DMS114 treated with DMSO at 0.1 percent for 48 hours (cell line): ENCODE results near the gene NT5DC3.
"Not testable (repeated sequence)": the region's sequence is repeated elsewhere in the genome, so short reads cannot be mapped to it uniquely, and the experiment has no call there.

ENCODE experiments used
- DNase-seq: peaks from one replicate; lab custom pipeline; 2025; ENCODE audit not compliant: unreplicated experiment; lab: John Stamatoyannopoulos, UW

NT5DC3 gene

DNA sequence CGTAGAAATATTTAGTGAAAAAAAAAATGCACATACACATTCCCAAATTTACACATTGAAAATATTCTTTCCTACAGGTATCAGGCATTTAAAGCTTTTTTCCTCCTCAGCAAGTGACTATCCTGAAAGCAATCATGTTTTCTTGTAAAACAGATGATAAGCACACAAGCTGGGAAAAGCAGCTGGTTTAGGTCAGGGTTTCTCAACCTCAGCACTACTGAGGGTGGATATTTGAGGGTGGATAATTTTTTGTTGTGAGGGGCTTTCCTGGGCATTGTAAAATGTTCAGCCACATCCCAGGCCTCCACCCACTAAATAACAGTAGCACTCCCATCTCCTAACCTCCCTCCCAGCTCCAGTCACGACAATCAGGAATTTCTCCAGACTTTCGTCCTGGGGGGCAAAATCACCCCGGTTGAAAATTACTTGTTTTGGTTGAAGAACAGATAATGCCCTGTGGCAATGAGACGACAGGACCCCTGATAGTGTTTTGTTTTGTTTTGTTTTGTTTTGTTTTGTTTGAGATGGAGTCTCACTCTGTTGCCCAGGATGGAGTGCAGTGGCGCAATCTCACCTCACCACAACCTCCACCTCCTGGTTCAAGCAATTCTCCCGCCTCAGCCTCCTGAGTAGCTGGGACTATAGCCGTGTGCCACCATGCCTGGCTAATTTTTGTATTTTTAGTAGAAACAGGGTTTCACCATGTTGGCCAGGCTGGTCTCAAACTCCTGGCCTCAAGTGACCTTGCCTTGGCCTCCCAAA is 15.0 kb upstream of the NT5DC3 start:
- DNase-seq: no peak

GRCh38 chr12:103855036-103855712 is 14.1 kb upstream of the NT5DC3 start:
- no peak for DNase-seq

- DNase-seq: no peak
Observed at GRCh38 chr12:103854372-103854973, 13.4 kb upstream of the NT5DC3 start.

- no peak for DNase-seq
Observed at GRCh38 chr12:103852498-103852997, 11.5 kb upstream of the NT5DC3 start.

DNA sequence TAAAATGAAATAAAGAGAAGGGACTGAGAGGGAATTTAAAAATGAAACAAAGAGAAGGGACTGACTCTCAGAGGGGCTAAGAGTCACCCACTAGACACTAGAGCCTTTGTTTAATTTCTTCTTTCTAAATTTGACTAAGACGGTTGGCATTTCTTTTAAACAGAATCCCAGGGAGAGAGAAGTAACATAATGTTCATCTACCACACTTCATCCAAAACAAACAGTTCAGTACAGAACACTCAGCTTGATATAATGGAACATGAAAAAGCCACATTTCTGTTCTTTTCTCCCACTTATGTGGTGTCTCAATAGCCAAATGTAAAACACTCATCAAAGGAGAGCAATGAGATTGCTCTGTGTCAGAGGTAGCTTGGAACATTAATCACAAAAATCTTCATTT is 10.1 kb upstream of the NT5DC3 start:
- no peak for DNase-seq

DNA sequence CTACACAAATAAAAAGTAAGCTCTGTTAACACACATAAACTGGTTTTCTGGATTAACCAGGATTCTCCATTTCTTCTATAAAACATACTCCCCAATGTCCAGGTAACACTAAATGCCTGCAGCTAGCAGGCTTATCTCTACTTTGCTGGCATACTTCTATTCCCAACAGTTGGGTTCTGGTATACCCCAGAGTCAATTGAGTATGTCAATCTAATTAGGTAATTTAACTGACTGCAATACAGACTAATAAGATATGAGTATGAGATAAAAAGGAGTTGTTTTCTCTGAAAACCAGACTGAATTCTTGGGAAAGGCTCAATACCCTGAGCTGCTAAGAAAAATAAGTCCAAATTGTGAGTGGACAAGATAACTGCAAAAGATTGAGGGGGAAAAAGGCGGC is 9.4 kb upstream of the NT5DC3 start:
- no peak for DNase-seq

DNA sequence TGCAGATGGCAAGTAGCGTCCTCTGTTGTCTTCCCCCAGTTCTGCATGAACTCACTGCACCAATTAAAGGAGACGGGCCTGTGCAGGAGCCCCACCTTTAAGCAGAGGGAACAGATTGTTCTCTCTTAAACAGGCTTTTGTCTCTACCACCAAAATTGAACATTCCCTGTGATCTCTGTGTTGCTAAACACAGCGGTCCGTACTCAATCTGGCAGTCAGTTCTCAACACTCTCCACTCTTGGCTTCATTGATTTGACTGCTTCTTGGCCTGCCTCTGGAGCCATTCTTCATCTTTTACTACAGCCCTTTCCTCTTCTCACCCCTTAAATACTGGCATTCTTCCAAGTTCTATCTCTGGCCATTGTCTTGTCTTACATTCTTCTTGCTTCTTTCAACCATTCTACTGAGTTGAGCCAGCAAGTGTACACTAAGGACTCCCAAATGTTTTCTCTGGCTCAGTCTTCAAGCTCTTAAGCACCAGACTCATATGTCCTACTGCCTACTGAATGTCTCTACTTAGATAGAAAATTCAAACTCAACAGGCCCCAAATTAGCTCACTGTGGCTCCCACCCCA is 8.0 kb upstream of the NT5DC3 start:
- no peak for DNase-seq

GRCh38 chr12:103848143-103848542 is 7.1 kb upstream of the NT5DC3 start:
- no peak for DNase-seq

DNA sequence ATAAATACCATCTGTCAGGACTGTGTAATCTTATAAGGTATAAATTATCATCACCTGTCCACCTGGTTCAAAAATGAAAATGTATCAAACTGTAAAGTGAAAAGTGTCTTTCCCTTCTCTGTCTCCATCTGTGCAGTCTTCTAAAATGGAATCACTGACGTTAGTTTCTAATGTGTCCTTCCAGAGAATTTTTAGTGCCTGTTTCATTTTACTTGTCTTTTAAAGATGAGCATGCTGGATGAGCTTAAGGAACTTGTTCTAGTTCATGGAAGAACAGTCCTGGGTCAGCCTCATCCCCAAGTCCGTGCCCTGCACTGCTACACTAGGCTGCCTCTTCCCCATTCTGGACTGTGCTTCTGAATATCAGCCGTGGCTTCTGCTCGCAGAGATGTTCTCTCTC is 5.4 kb upstream of the NT5DC3 start:
- DNase-seq: no peak

DNA sequence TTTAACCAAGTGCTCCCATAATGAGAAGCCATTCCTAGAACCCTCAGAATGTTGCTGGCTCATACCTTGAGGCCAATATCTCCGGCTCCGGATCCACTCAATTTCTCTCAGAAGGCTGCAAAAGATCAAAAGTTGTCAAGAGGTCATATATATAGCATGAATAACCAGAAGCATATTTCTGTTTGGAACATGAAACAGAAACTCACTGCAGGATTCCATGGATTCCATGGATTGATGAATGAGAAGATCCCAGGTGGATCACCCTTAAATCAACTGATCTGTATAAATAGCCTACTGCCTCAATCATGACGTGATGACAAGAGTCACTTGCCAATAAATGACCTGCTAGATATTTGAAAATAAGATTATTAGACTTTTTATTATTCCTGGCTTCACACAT is 3.3 kb upstream of the NT5DC3 start:
- no peak for DNase-seq

DNA sequence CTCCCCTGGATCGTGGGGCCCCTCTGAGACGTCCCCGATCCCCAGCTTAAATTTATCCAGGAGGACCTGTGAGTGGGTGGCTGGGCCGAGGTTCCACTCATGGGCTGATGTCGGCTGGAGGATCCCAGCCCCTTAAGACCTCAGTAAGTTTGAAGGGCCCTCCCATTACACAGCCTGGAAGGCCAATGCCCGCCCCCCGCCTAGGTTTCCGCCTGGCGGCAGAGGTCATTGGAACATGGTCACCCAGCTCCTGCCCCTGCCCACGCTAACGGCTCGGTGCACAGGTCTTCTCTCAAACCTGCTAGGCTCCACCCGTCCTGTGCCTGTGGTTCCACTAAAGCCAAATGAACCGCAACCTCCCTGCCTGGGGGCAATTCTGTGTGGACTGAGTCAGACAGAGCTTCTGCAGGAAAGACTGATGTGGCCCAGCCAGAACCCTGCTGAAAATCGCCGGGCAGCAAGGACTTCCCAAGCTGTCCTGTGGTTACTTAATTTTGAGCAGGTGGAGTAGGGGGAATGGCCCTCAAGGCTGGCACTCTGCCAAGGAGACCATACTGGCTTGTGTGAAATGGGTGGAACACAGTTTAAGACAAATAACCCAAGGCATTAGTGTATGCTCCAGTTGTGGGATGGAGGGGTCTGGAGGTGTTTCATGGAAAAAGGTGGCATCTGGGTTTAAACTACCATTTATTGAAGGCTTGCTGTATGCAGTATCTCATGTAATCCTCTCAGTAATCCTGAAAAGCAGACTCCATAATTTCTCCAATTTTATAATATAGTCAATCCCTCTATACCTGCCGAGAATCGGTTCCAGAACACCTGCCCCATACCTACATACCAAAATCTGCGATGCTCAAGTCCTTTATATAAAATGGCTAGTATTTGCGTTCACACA is 903 bp upstream of the NT5DC3 start:
- no peak for DNase-seq

GRCh38 chr12:103840462-103840875 is 565 bp downstream of the NT5DC3 start:
- DNase-seq: no peak

- DNase-seq: no peak
Observed at GRCh38 chr12:103839609-103840461, 1.2 kb downstream of the NT5DC3 start.

DNA sequence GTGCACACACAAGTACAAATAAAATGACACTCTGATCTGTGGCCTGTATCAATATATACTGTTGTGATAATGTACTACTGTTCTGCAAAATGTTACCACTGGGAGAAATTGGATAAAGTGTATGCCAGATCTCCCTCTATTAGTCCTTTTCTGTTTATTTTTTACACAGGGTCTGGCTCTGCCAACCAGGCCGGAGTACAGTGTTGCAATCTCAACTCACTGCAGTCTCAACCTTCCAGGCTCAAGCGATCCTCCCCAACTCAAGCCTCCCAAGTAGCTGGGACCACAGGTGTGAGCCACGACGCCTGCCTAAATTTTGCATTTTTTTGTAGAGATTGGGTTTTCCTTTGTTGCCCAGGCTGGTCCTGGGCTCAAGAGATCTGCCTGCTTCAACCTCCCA is 1.9 kb downstream of the NT5DC3 start:
- no peak for DNase-seq

DNA sequence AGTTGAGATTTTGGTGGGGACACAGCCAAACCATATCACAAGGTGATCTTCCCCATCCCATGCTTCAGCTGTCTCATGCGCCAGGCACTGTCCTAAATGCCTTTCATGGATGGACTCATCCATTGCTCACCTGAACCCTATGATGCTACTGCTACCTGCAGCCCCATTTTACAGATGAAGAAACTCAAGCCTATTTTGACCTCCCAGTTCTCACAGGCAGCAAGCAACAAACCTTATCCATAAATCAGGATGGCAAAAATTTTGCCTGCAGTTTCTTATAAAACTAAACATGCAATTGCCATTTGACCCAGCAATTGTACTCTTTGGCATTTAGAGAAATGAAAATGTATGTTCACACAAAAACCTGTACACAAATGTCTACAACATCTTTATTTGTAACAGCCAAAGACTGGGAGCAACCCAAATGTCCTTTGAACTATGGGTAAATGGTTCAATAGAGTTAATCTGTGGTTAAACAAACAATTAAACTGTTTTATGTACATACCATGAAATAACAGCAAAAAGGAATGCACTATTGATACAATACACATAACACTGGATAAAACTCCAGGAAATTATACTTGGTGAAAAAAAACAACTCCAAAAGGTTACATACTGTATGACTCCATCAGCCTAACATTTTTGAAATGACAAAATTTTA is 2.6 kb downstream of the NT5DC3 start:
- no peak for DNase-seq

DNA sequence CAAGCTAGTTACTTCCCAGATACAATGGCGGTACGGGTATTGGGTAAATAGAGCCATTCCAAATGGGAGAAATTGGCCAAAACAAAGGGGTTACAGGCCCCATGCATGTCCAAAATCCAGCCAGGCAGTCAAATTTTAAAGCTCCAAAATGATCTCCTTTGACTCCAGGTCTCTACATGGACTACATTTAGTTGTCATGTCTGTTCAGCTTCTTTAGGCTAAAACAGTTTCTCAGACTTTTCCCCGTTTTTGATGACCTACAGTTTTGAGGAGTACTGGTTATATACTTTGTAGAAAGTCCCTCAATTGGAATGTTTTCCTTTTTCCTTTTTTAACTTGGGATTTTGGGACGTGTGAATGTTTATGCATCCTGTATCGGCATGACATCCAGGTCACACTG is 4.7 kb downstream of the NT5DC3 start:
- no peak for DNase-seq

DNA sequence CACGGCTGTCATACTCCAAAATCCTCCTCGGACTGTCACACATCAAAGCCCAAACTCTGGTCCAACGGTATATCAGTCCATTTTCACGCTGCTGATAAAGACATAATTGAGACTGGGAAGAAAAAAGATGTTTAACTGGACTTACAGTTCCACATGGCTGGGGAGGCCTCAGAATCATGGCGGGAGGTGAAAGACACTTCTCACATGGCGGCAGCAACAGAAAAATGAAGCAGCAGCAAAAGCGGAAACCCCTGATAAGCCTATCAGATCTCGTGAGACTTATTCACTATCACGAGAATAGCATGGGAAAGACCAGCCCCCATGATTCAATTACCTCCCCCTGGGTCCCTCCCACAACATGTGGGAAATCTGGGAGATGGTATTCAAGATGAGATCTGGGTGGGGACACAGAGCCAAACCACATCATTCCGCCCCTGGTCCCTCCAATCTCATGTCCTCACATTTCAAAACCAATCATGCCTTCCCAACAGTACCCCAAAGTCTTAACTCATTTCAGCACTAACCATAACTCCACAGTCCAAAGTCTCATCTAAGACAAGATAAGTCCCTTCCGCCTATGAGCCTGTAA is 5.2 kb downstream of the NT5DC3 start:
- not testable (repeated sequence) for DNase-seq

- DNase-seq: no peak
Observed at GRCh38 chr12:103834942-103835341, 6.1 kb downstream of the NT5DC3 start.

GRCh38 chr12:103833891-103834290 is 7.1 kb downstream of the NT5DC3 start:
- DNase-seq: no peak
